Fibroblast of skin of left quadriceps (primary cell): ENCODE data around the gene MCF2L2.
"Not testable (repeated sequence)": the region's sequence is repeated elsewhere in the genome, so short reads cannot be mapped to it uniquely, and the experiment has no call there.

ENCODE experiments used
- DNase-seq, 2 experiments: peaks; one replicate each; pipeline ENCODE4 v3.0.0-alpha.2; 2013; ENCODE audit warnings: low read depth in 2 of 2

MCF2L2 gene

GRCh38 chr3:183203670-183204069 is 224.7 kb downstream of the MCF2L2 start:
- DNase-seq, result no peak

- DNase-seq, result no peak
These were observed 226.3 kb downstream of the MCF2L2 start for GRCh38 chr3:183202004-183202722.

- DNase-seq, result no peak
These were observed 229.5 kb downstream of the MCF2L2 start for GRCh38 chr3:183198939-183199338.

- DNase-seq, result no peak
These were observed 230.7 kb downstream of the MCF2L2 start for GRCh38 chr3:183197734-183198133.

- DNase-seq, result no peak
These were observed 233.2 kb downstream of the MCF2L2 start for GRCh38 chr3:183195266-183195665.

- DNase-seq, result no peak
These were observed 234.4 kb downstream of the MCF2L2 start for GRCh38 chr3:183193762-183194689.

GRCh38 chr3:183192650-183193300 is 235.6 kb downstream of the MCF2L2 start:
- no peak for DNase-seq

GRCh38 chr3:183189641-183190040 is 238.8 kb downstream of the MCF2L2 start:
- no peak for DNase-seq

GRCh38 chr3:183188895-183189462 is 239.4 kb downstream of the MCF2L2 start:
- no peak for DNase-seq

GRCh38 chr3:183185696-183186095 is 242.7 kb downstream of the MCF2L2 start:
- DNase-seq, result peak; percentile 73 to 75

- DNase-seq, result no peak
These were observed 245.4 kb downstream of the MCF2L2 start for GRCh38 chr3:183182732-183183610.

GRCh38 chr3:183182073-183182472 is 246.3 kb downstream of the MCF2L2 start:
- no peak for DNase-seq

- DNase-seq, result no peak
These were observed 246.8 kb downstream of the MCF2L2 start for GRCh38 chr3:183181606-183182005.

GRCh38 chr3:183180784-183181295 is 247.6 kb downstream of the MCF2L2 start:
- no peak for DNase-seq

GRCh38 chr3:183180110-183180783 is 248.2 kb downstream of the MCF2L2 start:
- no peak for DNase-seq

GRCh38 chr3:183179550-183179908 is 248.9 kb downstream of the MCF2L2 start:
- not testable (repeated sequence) for DNase-seq

GRCh38 chr3:183178833-183179549 is 249.4 kb downstream of the MCF2L2 start:
- no peak for DNase-seq

- DNase-seq, result no peak
These were observed 249.9 kb downstream of the MCF2L2 start for GRCh38 chr3:183178512-183178832.

- no peak for DNase-seq
These were observed 256.3 kb downstream of the MCF2L2 start for GRCh38 chr3:183172051-183172639.
